Stimulated activated CD8-positive, alpha-beta memory T cell treated with anti-CD3 and anti-CD28 coated beads, Interleukin-7, amount 100 ng/mL, for 24 hours (primary cell): Measurements from ENCODE around the gene AGPAT2.
A peak's percentile ranks its signal among the peaks of the same experiment; 100 is the strongest.

Experiments used
- DNase-seq: peaks from one replicate; pipeline ENCODE4 v3.0.0-alpha.2; 2020; ENCODE audit warnings: low read depth

Gene AGPAT2

DNA sequence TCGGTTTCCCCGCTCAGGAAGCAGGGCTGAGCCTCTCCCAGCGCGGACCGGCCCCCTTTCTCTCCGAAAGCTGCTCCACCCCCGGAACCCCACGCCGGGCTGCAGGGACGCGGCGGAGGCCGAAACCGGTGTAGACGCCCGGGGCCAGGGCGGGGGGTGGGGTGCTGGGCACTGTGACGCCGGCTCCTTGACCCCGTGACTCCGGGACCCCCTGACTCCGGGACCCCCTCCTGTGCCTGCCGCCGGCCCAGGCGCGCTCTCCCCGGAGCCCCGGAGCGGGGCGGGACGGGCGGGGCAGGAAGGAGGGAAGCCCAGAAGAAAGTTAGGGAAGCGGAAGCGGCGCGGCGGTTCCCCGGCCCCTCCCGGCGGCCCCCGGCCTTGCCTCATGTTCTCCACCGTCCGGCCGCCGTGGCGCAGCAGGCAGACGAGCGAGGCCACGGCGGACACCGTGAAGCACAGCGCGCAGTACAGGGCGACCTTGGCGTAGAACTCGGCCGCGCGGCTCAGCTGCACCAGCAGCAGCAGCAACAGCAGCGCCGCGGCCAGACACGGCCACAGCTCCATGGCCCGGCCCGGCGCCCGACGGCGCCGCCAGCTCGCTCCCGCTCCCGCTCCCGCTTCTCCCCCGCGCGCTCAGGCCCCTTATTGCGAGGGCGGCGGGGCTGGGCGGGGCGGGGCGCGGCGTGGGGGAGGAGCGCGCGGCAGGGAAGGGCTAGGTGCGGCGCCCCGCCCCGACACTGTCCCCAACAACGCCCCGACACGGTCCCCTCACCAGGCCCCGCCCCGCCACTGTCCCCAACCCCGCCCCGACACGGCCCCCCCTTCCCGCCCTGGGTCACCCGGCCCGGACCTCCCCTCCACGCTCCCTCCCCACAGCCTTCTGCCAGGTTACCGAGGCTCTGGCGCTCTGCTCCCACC lies at the start of gene AGPAT2:
AGPAT2 (minus strand) TSS at position 664 of the 918 bp plus-strand sequence; CDS start at position 564, 100 bp downstream.
- peak; percentile 42 for DNase-seq

- DNase-seq, result no peak
These were observed 48.7 kb upstream of the AGPAT2 start for GRCh38 chr9:136735812-136736480.

- DNase-seq, result no peak
These were observed 47.7 kb upstream of the AGPAT2 start for GRCh38 chr9:136734837-136735496.

DNA sequence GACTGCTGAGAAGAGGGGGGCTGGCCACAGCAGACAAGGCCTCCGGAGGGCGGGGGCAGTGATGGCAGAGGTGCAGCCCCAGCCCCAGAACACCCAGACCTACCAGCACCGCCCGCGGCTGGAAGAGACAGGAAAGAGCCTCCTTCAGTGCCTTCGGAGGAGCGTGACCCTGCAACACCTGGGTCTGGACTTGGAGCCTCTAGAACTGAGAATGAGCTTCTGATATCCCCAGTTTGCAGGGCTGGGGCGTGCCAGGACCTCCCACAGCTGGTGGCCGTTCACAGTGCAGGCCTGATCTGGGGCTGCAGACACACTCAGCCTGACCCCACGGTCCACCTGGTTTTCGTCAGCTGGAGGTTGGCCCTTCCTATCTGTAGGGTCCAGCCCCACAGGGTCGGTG lies 46.4 kb upstream of the AGPAT2 start:
- no peak for DNase-seq

DNA sequence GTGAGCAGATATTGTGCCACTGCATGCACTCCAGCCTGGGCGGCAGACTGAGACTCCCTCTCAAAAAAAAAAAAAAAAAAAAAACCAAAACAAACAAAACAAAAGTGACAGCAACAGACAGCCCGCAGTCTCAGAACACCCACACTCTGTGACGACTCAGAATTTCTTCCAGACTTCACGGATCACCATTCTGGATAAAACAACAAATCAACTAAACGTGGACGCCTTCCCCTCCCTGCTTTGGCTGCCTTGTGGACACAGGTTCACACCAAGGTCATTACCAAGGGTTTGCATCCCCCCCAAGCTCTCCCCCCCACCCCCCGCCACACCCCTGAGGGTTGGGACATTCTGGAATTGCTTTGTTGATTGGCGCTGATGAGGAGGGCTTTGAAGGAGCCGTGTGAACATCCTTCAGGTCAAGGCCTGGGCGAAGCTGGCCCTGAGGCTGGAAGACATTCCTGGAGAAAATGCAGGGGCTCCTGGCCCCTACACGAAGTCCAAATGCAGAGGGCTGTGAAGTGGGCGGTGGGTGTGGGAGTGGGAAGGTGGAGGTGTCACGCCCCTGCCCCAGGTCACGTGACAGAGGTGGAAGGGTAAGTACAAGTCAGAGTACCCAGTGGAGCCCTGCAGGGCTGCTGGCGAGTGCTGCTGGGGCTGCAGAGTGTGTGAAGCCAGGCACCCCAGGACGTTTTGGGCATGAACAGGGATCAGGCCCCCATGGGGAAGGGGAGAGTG lies 45.4 kb upstream of the AGPAT2 start:
- no peak for DNase-seq

DNA sequence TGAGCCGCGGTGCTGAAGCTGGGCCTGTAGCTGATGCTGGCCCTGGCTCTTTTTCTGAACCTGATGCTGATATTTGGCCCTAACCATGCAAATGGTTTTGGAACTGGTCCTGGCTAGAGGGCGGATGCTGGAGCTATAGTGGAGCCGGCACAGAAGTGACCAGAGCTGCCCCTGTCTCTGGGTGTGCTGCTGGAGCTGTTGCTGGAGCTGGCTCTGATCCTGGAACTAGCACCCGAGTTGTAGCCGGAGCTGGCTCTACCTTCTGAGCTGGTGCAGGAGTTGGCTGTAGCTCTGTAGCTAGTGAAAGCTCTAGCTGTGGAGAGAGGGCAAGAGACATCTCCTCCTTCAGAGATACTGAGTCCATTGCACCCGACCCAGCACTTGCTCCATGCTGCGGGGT lies 42.7 kb upstream of the AGPAT2 start:
- no peak for DNase-seq

- no peak for DNase-seq
These were observed 41.9 kb upstream of the AGPAT2 start for GRCh38 chr9:136729144-136729543.

- no peak for DNase-seq
These were observed 41.4 kb upstream of the AGPAT2 start for GRCh38 chr9:136728548-136729123.

DNA sequence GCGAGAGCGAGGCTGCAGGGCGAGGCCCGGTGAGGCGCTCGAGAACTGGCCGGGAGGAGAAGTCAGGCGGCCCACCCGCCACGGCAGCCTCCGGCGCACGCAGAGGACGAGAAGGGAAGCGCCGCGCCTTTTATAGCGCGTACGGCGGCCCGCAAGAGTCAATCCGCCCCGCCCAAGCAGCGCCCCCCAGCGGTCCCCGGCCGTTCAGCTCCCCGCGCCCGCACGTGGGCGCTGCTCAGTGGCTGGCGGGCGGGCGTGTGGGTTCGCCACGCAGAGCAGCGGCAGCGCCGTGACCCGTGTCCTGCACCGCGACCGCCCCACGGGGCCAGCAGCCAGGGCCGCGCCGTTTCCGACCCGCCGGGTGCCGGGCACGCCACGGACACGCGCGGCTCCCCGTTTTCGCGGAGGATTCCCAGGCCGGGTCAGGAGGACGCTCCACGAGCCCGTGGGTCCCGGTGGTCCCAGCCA lies 40.9 kb upstream of the AGPAT2 start:
- peak; percentile 81 for DNase-seq

- DNase-seq, result no peak
These were observed 39.5 kb upstream of the AGPAT2 start for GRCh38 chr9:136726631-136727191.

DNA sequence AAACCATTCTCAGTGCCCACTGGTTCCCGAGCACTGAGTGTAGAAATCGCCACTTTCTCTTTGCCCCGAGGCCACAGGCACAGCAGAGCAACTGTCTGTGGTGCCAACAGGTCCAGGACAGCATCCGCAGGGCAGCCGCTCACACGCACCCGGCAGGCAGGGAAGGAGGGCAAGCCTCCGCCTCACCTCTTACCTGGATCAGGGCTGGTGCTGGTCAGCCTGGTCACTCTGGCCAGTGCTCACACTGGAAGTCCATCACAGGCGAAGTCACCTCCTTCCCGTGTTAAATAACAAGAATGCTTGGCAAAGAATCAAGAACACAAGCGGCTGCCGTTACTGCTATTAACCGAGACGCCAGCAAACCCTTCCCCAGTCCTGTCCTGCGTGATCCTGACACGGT lies 38.9 kb upstream of the AGPAT2 start:
- no peak for DNase-seq

GRCh38 chr9:136725612-136726011 lies 38.4 kb upstream of the AGPAT2 start:
- DNase-seq, result no peak

- DNase-seq, result no peak
These were observed 37.5 kb upstream of the AGPAT2 start for GRCh38 chr9:136724772-136725171.

- DNase-seq, result no peak
These were observed 36.7 kb upstream of the AGPAT2 start for GRCh38 chr9:136723989-136724388.

- no peak for DNase-seq
These were observed 36.2 kb upstream of the AGPAT2 start for GRCh38 chr9:136723362-136723976.

DNA sequence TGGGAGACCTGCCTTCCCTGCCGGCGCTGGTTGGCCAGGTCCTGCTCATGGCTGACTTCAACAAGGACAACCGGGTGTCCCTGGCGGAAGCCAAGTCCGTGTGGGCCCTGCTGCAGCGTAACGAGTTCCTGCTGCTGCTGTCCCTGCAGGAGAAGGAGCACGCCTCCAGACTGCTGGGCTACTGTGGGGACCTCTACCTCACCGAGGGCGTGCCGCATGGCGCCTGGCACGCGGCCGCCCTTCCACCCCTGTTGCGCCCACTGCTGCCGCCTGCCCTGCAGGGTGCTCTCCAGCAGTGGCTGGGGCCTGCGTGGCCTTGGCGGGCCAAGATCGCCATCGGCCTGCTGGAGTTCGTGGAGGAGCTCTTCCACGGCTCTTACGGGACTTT lies 35.7 kb upstream of the AGPAT2 start:
- DNase-seq, result no peak

DNA sequence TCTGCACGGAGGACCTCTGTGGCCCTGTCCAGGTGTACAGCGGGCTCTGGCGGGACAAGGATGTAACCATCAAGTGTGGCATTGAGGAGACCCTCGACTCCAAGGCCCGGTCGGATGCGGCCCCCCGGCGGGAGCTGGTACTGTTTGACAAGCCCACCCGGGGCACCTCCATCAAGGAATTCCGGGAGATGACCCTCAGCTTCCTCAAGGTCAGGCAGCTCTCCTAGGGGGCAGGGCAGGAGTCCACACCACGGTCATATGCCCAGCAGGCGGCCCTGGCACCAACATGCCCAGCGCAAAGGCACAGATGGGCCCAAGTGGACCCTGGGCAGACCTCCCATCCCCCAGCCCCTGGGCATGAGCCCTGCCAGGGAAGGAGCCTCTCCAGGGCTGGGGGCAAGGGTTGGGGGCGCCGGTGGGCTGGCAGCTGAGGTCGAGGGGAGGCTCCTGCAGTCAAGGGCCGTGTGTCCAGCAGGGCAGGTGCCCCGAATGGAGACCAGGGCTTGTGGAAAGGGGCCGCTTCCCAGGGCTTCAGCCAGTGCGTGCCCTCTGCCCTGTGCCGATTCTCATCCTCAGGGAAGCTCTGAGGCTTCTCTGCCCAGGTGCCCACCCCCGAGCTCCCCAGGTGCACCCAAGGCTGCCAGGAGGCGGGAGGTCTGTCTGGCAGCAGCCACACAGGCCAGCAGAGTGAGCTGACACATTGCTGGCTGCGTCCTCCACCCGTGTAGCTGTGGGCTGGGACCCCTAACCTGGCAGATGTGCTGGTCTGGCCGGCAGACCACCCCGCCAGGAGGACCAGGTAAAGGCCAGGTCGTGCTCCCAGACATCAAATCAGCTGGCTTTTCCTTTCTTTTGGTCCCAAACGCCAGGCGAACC lies 35.1 kb upstream of the AGPAT2 start:
- DNase-seq, result no peak

DNA sequence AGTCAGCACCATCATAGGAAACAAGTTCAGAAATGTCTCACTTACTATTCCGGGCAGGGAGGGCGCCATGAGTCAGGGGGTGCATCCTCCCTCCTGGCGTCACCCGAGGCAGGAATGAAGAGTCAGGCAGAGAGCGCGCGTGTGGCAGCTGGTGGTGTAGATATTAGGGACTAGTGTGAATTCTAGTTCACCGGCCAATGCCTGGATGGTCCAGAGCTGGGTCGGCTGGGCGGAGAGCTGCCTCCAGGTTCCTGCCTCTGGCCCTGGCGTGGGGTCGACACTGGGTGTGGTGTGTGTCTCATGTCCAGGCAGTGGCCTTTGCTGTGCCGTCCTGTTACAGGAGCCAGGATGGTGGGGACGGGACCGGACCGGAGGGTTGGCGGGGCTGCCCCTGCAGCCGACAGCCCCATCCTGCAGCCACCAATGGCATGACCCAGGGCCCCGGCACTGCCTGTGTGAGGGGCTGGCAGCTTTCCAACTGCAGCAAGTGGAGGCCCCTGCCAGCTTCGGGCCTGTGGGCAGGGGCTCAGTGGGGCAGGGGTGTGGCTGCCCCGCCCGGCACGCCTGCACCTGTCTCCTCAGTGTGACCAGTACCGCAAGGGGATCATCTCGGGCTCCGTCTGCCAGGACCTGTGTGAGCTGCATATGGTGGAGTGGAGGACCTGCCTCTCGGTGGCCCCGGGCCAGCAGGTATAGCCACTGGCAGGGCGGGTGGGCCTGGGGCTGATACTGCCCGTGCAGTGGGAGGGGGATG lies 34.3 kb upstream of the AGPAT2 start:
- DNase-seq, result no peak

DNA sequence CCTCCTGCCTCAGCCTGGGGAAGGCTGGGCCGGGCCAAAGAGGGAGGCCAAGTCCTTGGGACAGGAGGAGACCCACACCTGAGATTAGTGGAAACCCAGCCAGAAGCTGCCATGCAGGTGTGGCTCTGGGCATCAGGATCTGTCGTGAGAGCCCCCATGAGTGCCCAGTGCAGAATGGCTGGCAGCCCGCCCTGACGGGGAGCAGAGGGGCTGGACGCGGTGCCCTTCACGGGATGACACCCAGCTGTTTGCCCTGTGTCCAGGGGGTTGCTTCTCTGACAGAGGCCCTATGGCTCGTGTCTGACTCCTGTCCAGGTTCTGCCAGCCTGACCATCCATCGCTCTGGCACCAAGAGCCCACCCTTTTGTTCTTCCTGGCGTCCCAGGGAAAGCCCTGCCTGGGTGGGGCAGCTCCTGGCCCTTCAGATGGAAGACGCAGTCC lies 33.7 kb upstream of the AGPAT2 start:
- no peak for DNase-seq
